Tibial artery (tissue), 4 donors: Measurements from ENCODE around the gene RASA3.
A peak's percentile ranks its signal among the peaks of the same experiment; 100 is the strongest.

ENCODE experiments used
- DNase-seq, 2 donors: peaks; one replicate each; pipeline ENCODE4 v3.0.0-alpha.2; 2019
- H3K27ac ChIP-seq, 2 donors: fragments of 200-600 bp; sonication (generic) in 1 of 2; 1 replicate in 1 of 2; 2 replicates in 1 of 2; pipeline ENCODE4 v1.5.1; 2018 to 2019; ENCODE audit warnings: mild to moderate bottlenecking in 1 of 2
- H3K27me3 ChIP-seq, 2 donors: fragments of 200-600 bp; sonication (generic) in 1 of 2; one replicate each; pipeline versions ENCODE4 v1.5.1 to v1.6.0; 2016 to 2019
- H3K36me3 ChIP-seq, 3 donors: fragments of 200-600 bp; sonication (generic) in 2 of 3; one replicate each; pipeline ENCODE4 v1.5.1; 2016 to 2019; ENCODE audit warnings: mild to moderate bottlenecking in 2 of 3
- H3K4me1 ChIP-seq, 4 donors: fragments of 200-600 bp; sonication (generic) in 2 of 4; 1 replicate in 3 of 4; 2 replicates in 1 of 4; pipeline ENCODE4 v1.5.1; 2016 to 2019
- H3K4me3 ChIP-seq, 2 donors: fragments of 200-600 bp; sonication (generic) in 1 of 2; 1 replicate in 1 of 2; 2 replicates in 1 of 2; pipeline ENCODE4 v1.5.1; 2018 to 2019; ENCODE audit warnings: mild to moderate bottlenecking in 2 of 2
- H3K9me3 ChIP-seq, 3 donors: fragments of 200-600 bp; sonication (generic) in 1 of 3; one replicate each; pipeline ENCODE4 v1.5.1; 2016 to 2019
- intact Hi-C: fragments of 100-400 bp; cut with DNase I; formaldehyde crosslinking; loops from one replicate; pipeline ENCODE4 v1.15.0; 2023; ENCODE audit warnings: low total_unique reads
- TF ChIP-seq, protein P1 (sequence below), 2 experiments: fragments of 200-600 bp in 1 of 2; fragments of 450-650 bp in 1 of 2; IDR thresholded peaks; one replicate each; pipeline ENCODE4 v1.5.1; 2017 to 2019; ENCODE audit warnings: antibody characterized with exemption in 2 of 2, mild to moderate bottlenecking in 1 of 2, moderate library complexity in 1 of 2

RASA3 gene

DNA sequence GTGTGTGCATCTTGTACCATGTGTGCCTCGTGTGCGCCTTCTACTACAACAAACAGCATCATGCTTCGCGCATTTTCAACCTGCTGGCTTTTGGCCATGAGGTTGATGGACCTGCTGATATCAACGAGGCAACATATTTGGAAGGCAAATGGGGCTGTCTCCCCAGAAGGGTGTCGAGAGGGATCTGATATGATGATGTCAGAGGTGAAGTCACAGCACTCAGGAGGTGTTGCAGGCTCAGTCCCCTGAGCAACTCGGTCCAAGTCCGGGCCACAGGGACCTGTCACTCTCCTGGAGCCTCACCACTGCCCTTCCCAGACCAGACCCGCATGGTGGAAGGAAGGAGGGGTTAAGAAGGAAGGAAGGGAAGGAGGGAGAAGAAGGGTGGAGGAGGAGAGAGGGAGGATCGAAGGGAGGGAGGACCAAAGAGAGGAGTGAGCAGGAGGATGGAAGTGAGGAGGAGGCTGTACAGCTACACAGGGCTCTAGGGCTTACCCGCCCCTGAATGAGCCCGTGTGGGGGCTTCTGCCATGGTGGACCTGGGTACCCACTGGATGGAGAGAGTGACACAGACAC is 151.8 kb downstream of the RASA3 start:
- no peak overlapping the region for H3K27ac ChIP-seq
- intact Hi-C loops, result no loop called here

DNA sequence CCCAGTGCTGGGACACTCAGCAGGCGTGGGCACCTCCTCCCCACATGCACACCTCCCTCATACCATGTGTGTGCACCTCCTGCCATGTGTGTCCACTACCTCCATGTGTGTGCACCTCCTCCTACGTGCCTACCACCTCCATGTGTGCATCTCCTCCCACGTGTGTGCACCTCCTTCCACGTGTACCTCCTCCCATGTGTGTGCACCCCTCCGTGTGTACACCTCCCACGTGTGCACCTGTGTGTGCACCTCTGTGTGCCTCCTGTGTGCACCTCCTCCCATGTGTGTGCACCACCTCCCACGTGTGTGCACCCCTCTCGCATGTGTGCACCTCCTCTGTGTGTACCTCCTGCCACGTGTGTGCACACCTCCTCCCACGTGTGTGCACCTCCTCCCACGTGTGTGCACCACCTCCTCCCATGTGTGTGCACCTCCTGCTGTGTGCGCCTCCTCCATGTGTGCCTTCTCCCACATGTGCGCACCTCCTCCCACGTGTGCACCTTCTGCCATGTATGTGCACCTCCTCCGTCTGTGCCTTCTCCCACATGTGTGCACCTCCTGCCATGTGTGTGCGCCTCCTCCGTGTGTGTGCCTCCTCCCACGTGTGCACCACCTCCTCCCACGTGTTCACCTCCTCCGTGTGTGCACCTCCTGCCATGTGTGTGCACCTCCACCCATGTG is 152.5 kb downstream of the RASA3 start:
- intact Hi-C loops, result no loop called here
- DNase-seq, result peak in 1 of 2 donors; percentile 48
- peaks cover 20 to 67% (median 61%) of the 10 kb centered on the region in 3 donors for H3K36me3 ChIP-seq

More for the DNA sequence above, 151.8 kb downstream of the RASA3 start:
- Histone ChIP-seq H3K4me1 (peaks cover 0 to 13% (median 8%) of the 10 kb centered on the region in 4 donors), H3K27me3 (no peaks in the 10 kb centered on the region), H3K9me3 (no peaks in the 10 kb centered on the region), H3K4me3 (no peak overlapping the region), H3K36me3 (peaks cover 20 to 60% (median 54%) of the 10 kb centered on the region in 3 donors)
- DNase-seq, result peak in 1 of 2 donors; percentile 44
- TF ChIP-seq, protein P1, sequence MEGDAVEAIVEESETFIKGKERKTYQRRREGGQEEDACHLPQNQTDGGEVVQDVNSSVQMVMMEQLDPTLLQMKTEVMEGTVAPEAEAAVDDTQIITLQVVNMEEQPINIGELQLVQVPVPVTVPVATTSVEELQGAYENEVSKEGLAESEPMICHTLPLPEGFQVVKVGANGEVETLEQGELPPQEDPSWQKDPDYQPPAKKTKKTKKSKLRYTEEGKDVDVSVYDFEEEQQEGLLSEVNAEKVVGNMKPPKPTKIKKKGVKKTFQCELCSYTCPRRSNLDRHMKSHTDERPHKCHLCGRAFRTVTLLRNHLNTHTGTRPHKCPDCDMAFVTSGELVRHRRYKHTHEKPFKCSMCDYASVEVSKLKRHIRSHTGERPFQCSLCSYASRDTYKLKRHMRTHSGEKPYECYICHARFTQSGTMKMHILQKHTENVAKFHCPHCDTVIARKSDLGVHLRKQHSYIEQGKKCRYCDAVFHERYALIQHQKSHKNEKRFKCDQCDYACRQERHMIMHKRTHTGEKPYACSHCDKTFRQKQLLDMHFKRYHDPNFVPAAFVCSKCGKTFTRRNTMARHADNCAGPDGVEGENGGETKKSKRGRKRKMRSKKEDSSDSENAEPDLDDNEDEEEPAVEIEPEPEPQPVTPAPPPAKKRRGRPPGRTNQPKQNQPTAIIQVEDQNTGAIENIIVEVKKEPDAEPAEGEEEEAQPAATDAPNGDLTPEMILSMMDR (IDR thresholded peaks at IDR 0.05), result no peak

GRCh38 chr13:113978741-113979481 is 153.5 kb downstream of the RASA3 start:
- H3K27me3 ChIP-seq, result no peaks in the 10 kb centered on the region
- no peak overlapping the region for H3K27ac ChIP-seq
- intact Hi-C loops, result no loop called here
- peaks cover 20 to 75% (median 68%) of the 10 kb centered on the region in 3 donors for H3K36me3 ChIP-seq
- no peak overlapping the region for H3K4me3 ChIP-seq
- H3K9me3 ChIP-seq, result no peaks in the 10 kb centered on the region
- DNase-seq, result peak in 1 of 2 donors; percentile 60
- H3K4me1 ChIP-seq, result peaks cover 0 to 13% (median 8%) of the 10 kb centered on the region in 4 donors
- TF ChIP-seq, protein P1 (IDR thresholded peaks at IDR 0.05), result no peak

More for the DNA sequence above, 152.5 kb downstream of the RASA3 start:
- TF ChIP-seq, protein P1 (IDR thresholded peaks at IDR 0.05), result no peak
- Histone ChIP-seq H3K4me3 (no peak overlapping the region), H3K4me1 (peaks cover 0 to 13% (median 8%) of the 10 kb centered on the region in 4 donors), H3K27ac (no peak overlapping the region), H3K9me3 (no peaks in the 10 kb centered on the region), H3K27me3 (no peaks in the 10 kb centered on the region)

- Histone ChIP-seq H3K9me3 (no peaks in the 10 kb centered on the region), H3K27me3 (no peaks in the 10 kb centered on the region), H3K4me3 (no peak overlapping the region), H3K4me1 (peaks cover 0 to 13% (median 8%) of the 10 kb centered on the region in 4 donors), H3K36me3 (peaks cover 20 to 84% (median 76%) of the 10 kb centered on the region in 3 donors), H3K27ac (no peak overlapping the region)
- TF ChIP-seq, protein P1 (IDR thresholded peaks at IDR 0.05), result no peak
- peak in 1 of 2 donors; percentile 51 for DNase-seq
- intact Hi-C loops, result no loop called here
Measured at GRCh38 chr13:113977976-113978375, 154.4 kb downstream of the RASA3 start.

- H3K4me1 ChIP-seq, result peaks cover 0 to 13% (median 8%) of the 10 kb centered on the region in 4 donors
- H3K36me3 ChIP-seq, result peaks cover 20 to 80% (median 68%) of the 10 kb centered on the region in 3 donors
- TF ChIP-seq, protein P1 (IDR thresholded peaks at IDR 0.05), result no peak
- DNase-seq, result peak in 1 of 2 donors; percentile 65
- intact Hi-C loops, result no loop called here
- H3K27me3 ChIP-seq, result no peaks in the 10 kb centered on the region
- H3K4me3 ChIP-seq, result no peak overlapping the region
- no peaks in the 10 kb centered on the region for H3K9me3 ChIP-seq
- H3K27ac ChIP-seq, result no peak overlapping the region
Measured at GRCh38 chr13:113976711-113977684, 155.4 kb downstream of the RASA3 start.
